IgD-negative memory B cell (primary cell): ENCODE results near the gene DDX27. TPM values are rescaled to one million over a fixed set of nuclear protein-coding genes. Genes with fewer than 3 reads are reported as not detected.
A peak's percentile ranks its signal among the peaks of the same experiment; 100 is the strongest.

Experiments
- H3K27ac Mint-ChIP-seq, 3 donors: one replicate each; pipeline ENCODE4 v1.8.0; 2020 to 2022; ENCODE audit warnings: mild to moderate bottlenecking in 3 of 3, mixed read lengths in 3 of 3, moderate library complexity in 1 of 3
- H3K27me3 Mint-ChIP-seq: one replicate; pipeline ENCODE4 v1.8.0; 2021; ENCODE audit warnings: mixed read lengths
- H3K36me3 Mint-ChIP-seq: one replicate; pipeline ENCODE4 v1.8.0; 2020; ENCODE audit warnings: mild to moderate bottlenecking, mixed read lengths
- H3K4me1 Mint-ChIP-seq, 3 donors: one replicate each; pipeline ENCODE4 v1.8.0; 2020 to 2022; ENCODE audit warnings: mixed read lengths in 3 of 3, mild to moderate bottlenecking in 1 of 3
- H3K4me3 Mint-ChIP-seq, 4 donors: one replicate each; pipeline ENCODE4 v1.8.0; 2020 to 2022; ENCODE audit warnings: mild to moderate bottlenecking in 4 of 4, mixed read lengths in 4 of 4, moderate library complexity in 3 of 4
- H3K9me3 Mint-ChIP-seq, 3 donors: one replicate each; pipeline ENCODE4 v1.8.0; 2020 to 2021; ENCODE audit warnings: mixed read lengths in 3 of 3, mild to moderate bottlenecking in 1 of 3
- polyA plus RNA-seq: library from polyadenylated mRNA; unstranded; fragments of 300-500 nt; fragmentation: Illumina TruSeq; gene quantifications from one replicate; pipeline ENCODE4 v1.2.3, GENCODE V29; 2021

Gene DDX27
- polyA plus RNA-seq, 1 donor from 2014 or later: 62.8 TPM

DNA sequence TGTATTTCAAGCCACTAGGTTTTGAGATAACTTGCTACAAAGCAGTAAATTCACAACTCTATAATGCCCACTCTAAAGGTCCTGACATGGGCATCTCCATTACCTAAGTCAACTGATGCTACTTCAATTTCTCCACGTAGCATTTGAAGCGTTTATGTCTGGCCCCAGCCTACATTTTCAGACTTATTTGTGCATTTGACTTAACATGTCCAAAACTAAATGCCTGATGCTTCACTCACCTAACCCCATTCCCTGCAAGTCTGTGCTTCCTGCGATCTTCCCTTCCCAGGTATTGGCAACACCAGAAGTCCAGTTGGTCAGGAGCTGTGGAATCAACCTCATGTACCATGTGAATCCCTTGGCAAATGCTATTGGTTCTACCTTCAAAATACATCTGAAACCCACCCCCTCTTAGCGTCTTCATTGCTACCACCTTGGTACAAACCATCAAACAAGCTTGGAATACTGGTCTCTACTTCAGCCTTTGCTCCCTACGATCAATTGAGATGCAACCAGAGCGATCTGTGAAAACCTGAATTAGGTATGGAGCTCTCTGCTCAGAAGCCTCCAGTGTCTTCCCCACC is 71.5 kb downstream of the DDX27 start:
- H3K36me3 Mint-ChIP-seq: peaks cover 50% of the 10 kb centered on the region

DNA sequence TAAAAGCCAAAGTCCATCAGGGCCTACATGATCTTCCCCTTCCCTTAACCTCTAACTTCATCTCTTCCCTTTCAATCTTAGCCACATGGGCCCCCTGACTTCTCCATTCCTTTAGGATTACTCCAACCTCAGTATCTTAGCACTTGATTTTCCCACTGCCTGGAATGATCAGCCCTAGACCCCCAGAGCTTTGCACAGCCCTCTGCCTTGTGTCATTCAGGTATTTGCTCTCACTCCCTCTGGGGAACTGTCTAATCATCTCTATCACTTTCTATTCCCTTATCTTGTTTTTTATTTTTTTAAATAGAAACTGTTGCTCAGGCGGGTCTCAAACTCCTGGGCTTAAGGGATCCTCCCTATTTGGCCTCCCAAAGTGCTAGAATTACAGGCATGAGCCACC is 72.0 kb downstream of the DDX27 start:
- peaks cover 7 to 28% (median 9%) of the 10 kb centered on the region in 3 donors for H3K9me3 Mint-ChIP-seq
- peak overlapping the region in 1 of 4 donors; percentile 60 for H3K4me3 Mint-ChIP-seq
- H3K27ac Mint-ChIP-seq: peak overlapping the region; percentile 11 to 87 (median 68)
- H3K36me3 Mint-ChIP-seq: peaks cover 50% of the 10 kb centered on the region
- H3K27me3 Mint-ChIP-seq: no peaks in the 10 kb centered on the region
- H3K4me1 Mint-ChIP-seq: peaks cover 9 to 26% (median 17%) of the 10 kb centered on the region in 3 donors

More for the DNA sequence above, 71.5 kb downstream of the DDX27 start:
- Mint-ChIP-seq H3K4me3 (peak overlapping the region in 1 of 4 donors; percentile 72), H3K4me1 (peaks cover 9 to 31% (median 17%) of the 10 kb centered on the region in 3 donors), H3K9me3 (peaks cover 7 to 31% (median 9%) of the 10 kb centered on the region in 3 donors), H3K27ac (peak overlapping the region; percentile 11 to 87 (median 68)), H3K27me3 (no peaks in the 10 kb centered on the region)

DNA sequence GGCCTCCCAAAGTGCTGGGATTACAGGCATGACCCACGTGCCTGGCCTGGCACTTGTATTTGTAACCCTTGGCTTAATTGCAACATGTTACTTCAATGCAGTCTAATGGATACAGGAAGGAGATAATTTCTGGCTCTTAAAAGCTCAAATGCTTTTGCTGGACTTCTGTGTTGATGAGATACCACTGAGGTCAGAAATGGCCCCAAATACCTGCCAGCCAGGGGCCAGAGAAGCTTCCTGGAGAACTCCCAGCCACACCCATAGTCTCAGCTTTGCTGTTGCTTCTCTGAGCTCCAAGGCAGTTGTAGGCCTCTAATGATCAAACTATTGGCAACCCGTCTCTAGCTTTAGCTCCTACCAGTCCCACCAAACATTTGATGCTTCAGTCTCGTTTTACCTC is 72.8 kb downstream of the DDX27 start:
- no peak overlapping the region for H3K4me3 Mint-ChIP-seq
- peak overlapping the region in 1 of 3 donors; percentile 35 for H3K27ac Mint-ChIP-seq
- H3K9me3 Mint-ChIP-seq: peaks cover 4 to 20% (median 7%) of the 10 kb centered on the region in 3 donors
- peaks cover 9 to 26% (median 17%) of the 10 kb centered on the region in 3 donors for H3K4me1 Mint-ChIP-seq
- H3K36me3 Mint-ChIP-seq: peaks cover 49% of the 10 kb centered on the region
- H3K27me3 Mint-ChIP-seq: no peaks in the 10 kb centered on the region

DNA sequence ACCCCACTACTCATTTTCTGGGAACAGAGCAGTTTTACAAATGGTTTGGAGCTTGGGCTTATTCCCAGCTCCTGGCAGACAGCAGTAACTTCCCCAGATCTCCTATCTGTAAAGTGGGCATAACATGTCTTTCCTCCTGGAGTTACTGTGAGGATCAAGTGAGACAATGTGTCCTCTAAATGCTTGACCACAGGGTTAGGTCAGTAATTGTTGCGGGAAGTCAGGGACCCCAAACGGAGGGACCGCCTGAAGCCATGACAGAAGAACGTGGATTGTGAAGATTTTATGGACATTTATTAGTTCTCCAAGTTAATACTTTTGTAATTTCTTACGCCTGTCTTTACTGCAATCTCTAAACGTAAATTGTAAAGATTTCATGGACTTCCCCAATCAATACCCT is 73.9 kb downstream of the DDX27 start:
- Mint-ChIP-seq H3K4me3 (no peak overlapping the region), H3K4me1 (peaks cover 13 to 20% (median 19%) of the 10 kb centered on the region in 3 donors), H3K27ac (no peak overlapping the region), H3K27me3 (no peaks in the 10 kb centered on the region), H3K9me3 (peaks cover 2 to 10% (median 2%) of the 10 kb centered on the region in 3 donors), H3K36me3 (peaks cover 39% of the 10 kb centered on the region)

Other genes with a start within 250 kb of the DDX27 start
- 19.4 TPM for gene CSE1L, start 173.1 kb upstream of the DDX27 start, polyA plus RNA-seq
- 32.4 TPM for gene STAU1, start 31.1 kb upstream of the DDX27 start, polyA plus RNA-seq
- gene ZNFX1, start 58.6 kb downstream of the DDX27 start, polyA plus RNA-seq: 45.2 TPM